K562 (cell line): ENCODE results near the gene BSPRY. TPM values are rescaled to one million over a fixed set of nuclear protein-coding genes. Genes with fewer than 3 reads are reported as not detected.

Experiments used
- ELF2 ChIP-seq: fragments of 250-450 bp; sonication (Bioruptor Pico); IDR thresholded peaks from 2 replicates; pipeline ENCODE4 v1.5.0; 2021; ENCODE audit warnings: mild to moderate bottlenecking
- ELF4 ChIP-seq: fragments of 450-650 bp; formaldehyde crosslinking; IDR thresholded peaks from 2 replicates; pipeline ENCODE4 v1.4.0; 2022; ENCODE audit warnings: missing genetic modification characterization
- ETV1 ChIP-seq: fragments of 450-650 bp; conservative IDR thresholded peaks from 2 replicates; pipeline ENCODE4 v1.6.1; 2016; ENCODE audit warnings: missing genetic modification characterization, control low read depth, low read depth, missing compliant biosample characterization
- FIP1L1 ChIP-seq: fragments of 200-400 bp; formaldehyde crosslinking; IDR thresholded peaks from 2 replicates; pipeline ENCODE4 v1.6.1; 2018; ENCODE audit warnings: mild to moderate bottlenecking, low read depth, low read length; ENCODE audit not compliant: poor library complexity, severe bottlenecking
- IRF9 ChIP-seq: fragments of 450-650 bp; IDR thresholded peaks from 2 replicates; pipeline ENCODE4 v1.6.1; 2016; ENCODE audit warnings: missing biosample characterization, missing genetic modification characterization
- LEF1 ChIP-seq: fragments of 450-650 bp; IDR thresholded peaks from 2 replicates; pipeline ENCODE4 v1.6.1; 2016; ENCODE audit warnings: mild to moderate bottlenecking
- MCM2 ChIP-seq: fragments of 450-650 bp; IDR thresholded peaks from 2 replicates; pipeline ENCODE4 v1.6.1; 2017; ENCODE audit warnings: low read depth, mild to moderate bottlenecking
- NR4A1 ChIP-seq, 2 experiments: fragments of 250-450 bp in 1 of 2; fragments of 450-650 bp in 1 of 2; sonication (Bioruptor Pico) in 1 of 2; IDR thresholded peaks; 2 replicates each; pipeline versions ENCODE4 v1.4.0 to v1.6.1; 2016 to 2020; ENCODE audit warnings: mild to moderate bottlenecking in 2 of 2, missing compliant biosample characterization in 1 of 2, missing genetic modification characterization in 1 of 2, moderate library complexity in 1 of 2
- PTTG1 ChIP-seq: fragments of 450-650 bp; IDR thresholded peaks from 2 replicates; pipeline ENCODE4 v1.6.1; 2016; ENCODE audit warnings: low read depth, mild to moderate bottlenecking, missing genetic modification characterization, missing compliant biosample characterization
- PURB ChIP-seq: sonication (generic); formaldehyde crosslinking; IDR thresholded peaks from 2 replicates; pipeline ENCODE4 v1.9.0; 2021; ENCODE audit warnings: low read depth, mild to moderate bottlenecking, missing genetic modification reagents
- RFX7 ChIP-seq: fragments of 250-450 bp; sonication (Bioruptor Pico); IDR thresholded peaks from 2 replicates; pipeline ENCODE4 v1.5.1; 2021; ENCODE audit warnings: mild to moderate bottlenecking
- SIN3A ChIP-seq, 2 experiments: fragments of 150-350 bp in 1 of 2; IDR thresholded peaks; 2 replicates each; pipeline ENCODE4 v1.6.1; 2011 to 2016; ENCODE audit warnings: borderline replicate concordance in 2 of 2, low read depth in 2 of 2, low read length in 2 of 2, mild to moderate bottlenecking in 2 of 2, moderate library complexity in 2 of 2; ENCODE audit not compliant: control insufficient read depth in 1 of 2
- TAF7 ChIP-seq: fragments of 450-650 bp; IDR thresholded peaks from 2 replicates; pipeline ENCODE4 v1.6.1; 2016; ENCODE audit warnings: missing genetic modification characterization, missing compliant biosample characterization
- THRB ChIP-seq: fragments of 450-650 bp; formaldehyde crosslinking; conservative IDR thresholded peaks from 2 replicates; pipeline ENCODE4 v1.4.0; 2022; ENCODE audit warnings: mild to moderate bottlenecking, missing genetic modification characterization
- ZBED1 ChIP-seq: IDR thresholded peaks from 2 replicates; pipeline ENCODE4 v1.6.1; 2014
- ZKSCAN3 ChIP-seq: fragments of 250-450 bp; sonication (Bioruptor Pico); IDR thresholded peaks from 2 replicates; pipeline ENCODE4 v1.4.0; 2020
- ZNF174 ChIP-seq: fragments of 250-450 bp; sonication (Bioruptor Pico); IDR thresholded peaks from 2 replicates; pipeline ENCODE4 v1.4.0; 2020; ENCODE audit warnings: mild to moderate bottlenecking
- ZNF175 ChIP-seq: fragments of 200-800 bp; sonication (Bioruptor generic); IDR thresholded peaks from 2 replicates; pipeline ENCODE4 v1.6.1; 2016; ENCODE audit warnings: low read depth, mild to moderate bottlenecking, missing genetic modification characterization, missing compliant biosample characterization
- ZNF212 ChIP-seq: fragments of 450-650 bp; formaldehyde crosslinking; IDR thresholded peaks from 2 replicates; pipeline ENCODE4 v1.4.0; 2020; ENCODE audit warnings: mild to moderate bottlenecking
- ZNF764 ChIP-seq: fragments of 250-450 bp; sonication (Bioruptor Pico); IDR thresholded peaks from 2 replicates; pipeline ENCODE4 v1.4.0; 2020; ENCODE audit warnings: low read depth, mild to moderate bottlenecking, moderate library complexity
- ZNF79 ChIP-seq: fragments of 250-450 bp; sonication (Bioruptor Pico); IDR thresholded peaks from 2 replicates; pipeline ENCODE4 v1.4.0; 2020; ENCODE audit warnings: low read depth, mild to moderate bottlenecking, moderate library complexity
- polyA plus RNA-seq, 8 experiments: library from polyadenylated mRNA; depleted of rRNA in 4 of 8; stranded (reverse) in 5 of 8; unstranded in 3 of 8; fragments of >200 nt; fragmentation: Nextera tagmentation in 2 of 8; fragmentation: Illumina TruSeq in 1 of 8; extraction: Ambion mirVana in 2 of 8; extraction: Trizol in 1 of 8; gene quantifications; 2 replicates each; pipeline versions ENCODE4 v1.2.1 to v1.2.3, GENCODE V29; 2011 to 2014; ENCODE audit warnings: inconsistent platforms in 1 of 8, missing spikeins in 1 of 8
- total RNA-seq, 7 experiments: library from RNA; depleted of rRNA in 6 of 7; stranded (reverse); fragments of >200 nt in 6 of 7; fragmentation: Illumina TruSeq in 2 of 7; extraction: Trizol in 2 of 7; gene quantifications; 2 replicates each; pipeline versions ENCODE4 v1.2.1 to v1.2.3, GENCODE V29; 2011 to 2021; ENCODE audit warnings: low replicate concordance in 1 of 7
- TF ChIP-seq, protein P1 (sequence below): fragments of 200-800 bp; sonication (Bioruptor generic); IDR thresholded peaks from 2 replicates; pipeline ENCODE4 v1.6.1; 2017; ENCODE audit warnings: missing genetic modification characterization, missing compliant biosample characterization
- TF ChIP-seq, protein P2 (sequence below), 2 experiments: fragments of 200-800 bp in 1 of 2; sonication (Bioruptor generic) in 1 of 2; sonication (generic) in 1 of 2; formaldehyde crosslinking in 1 of 2; IDR thresholded peaks in 1 of 2; conservative IDR thresholded peaks in 1 of 2; 2 replicates each; pipeline versions ENCODE4 v1.5.0 to v1.6.1; 2016 to 2020; ENCODE audit warnings: missing compliant biosample characterization in 1 of 2, missing genetic modification characterization in 1 of 2, missing genetic modification reagents in 1 of 2
- TF ChIP-seq, protein P3 (sequence below): fragments of 250-450 bp; sonication (Bioruptor Pico); IDR thresholded peaks from 2 replicates; pipeline ENCODE4 v1.8.0; 2021; ENCODE audit warnings: moderate library complexity, mild to moderate bottlenecking, inconsistent platforms

Gene BSPRY
- total and polyA plus RNA-seq, 9 of the 15 experiments (the other 6 are each of a cell fraction or from before 2014, with no cell fraction given) = 0.07 to 0.67 (median 0.18) TPM

GRCh38 chr9:113345671-113346070 lies 3.7 kb upstream of the BSPRY start (continued):
- TF ChIP-seq ZNF174 (CRISPR knock-in tag) (0 out of 2 replicates have a peak, but pooled peaks have one; percentile 25), ZNF212 (peak; percentile 76; the same call in 1 of the 2 replicates), NR4A1 (CRISPR knock-in tag; IDR thresholded peaks at IDR 0.05) (no peak), NR4A1 (tag; IDR thresholded peaks at IDR 0.05) (peak; percentile 98), SIN3A (IDR thresholded peaks at IDR 0.05; ENCODE audit: borderline replicate concordance in 2 of 2, control insufficient read depth in 1 of 2, low read depth in 2 of 2, low read length in 2 of 2) (no peak), PTTG1 (tag) (peak; percentile 97), ZNF764 (CRISPR knock-in tag) (no peak), ZBED1 (no peak), RFX7 (CRISPR knock-in tag) (peak; percentile 90; the same call in 1 of the 2 replicates), MCM2 (no peak), IRF9 (tag) (peak; percentile 89), FIP1L1 (no peak), ZNF175 (CRISPR knock-in tag) (peak; percentile 86), LEF1 (no peak), PURB (no peak), ZKSCAN3 (CRISPR knock-in tag) (0 out of 2 replicates have a peak, but pooled peaks have one; percentile 39), ELF4 (peak; percentile 69; the same call in 1 of the 2 replicates), THRB (CRISPR knock-in tag) (peak; percentile 65; the same call in 1 of the 2 replicates), ELF2 (CRISPR knock-in tag) (peak; percentile 43; the same call in 1 of the 2 replicates), ETV1 (tag) (peak; percentile 63), ZNF79 (peak; percentile 86), TAF7 (tag) (peak; percentile 83)
- TF ChIP-seq, protein P1, sequence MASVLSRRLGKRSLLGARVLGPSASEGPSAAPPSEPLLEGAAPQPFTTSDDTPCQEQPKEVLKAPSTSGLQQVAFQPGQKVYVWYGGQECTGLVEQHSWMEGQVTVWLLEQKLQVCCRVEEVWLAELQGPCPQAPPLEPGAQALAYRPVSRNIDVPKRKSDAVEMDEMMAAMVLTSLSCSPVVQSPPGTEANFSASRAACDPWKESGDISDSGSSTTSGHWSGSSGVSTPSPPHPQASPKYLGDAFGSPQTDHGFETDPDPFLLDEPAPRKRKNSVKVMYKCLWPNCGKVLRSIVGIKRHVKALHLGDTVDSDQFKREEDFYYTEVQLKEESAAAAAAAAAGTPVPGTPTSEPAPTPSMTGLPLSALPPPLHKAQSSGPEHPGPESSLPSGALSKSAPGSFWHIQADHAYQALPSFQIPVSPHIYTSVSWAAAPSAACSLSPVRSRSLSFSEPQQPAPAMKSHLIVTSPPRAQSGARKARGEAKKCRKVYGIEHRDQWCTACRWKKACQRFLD = peak; percentile 93
- TF ChIP-seq, protein P2, sequence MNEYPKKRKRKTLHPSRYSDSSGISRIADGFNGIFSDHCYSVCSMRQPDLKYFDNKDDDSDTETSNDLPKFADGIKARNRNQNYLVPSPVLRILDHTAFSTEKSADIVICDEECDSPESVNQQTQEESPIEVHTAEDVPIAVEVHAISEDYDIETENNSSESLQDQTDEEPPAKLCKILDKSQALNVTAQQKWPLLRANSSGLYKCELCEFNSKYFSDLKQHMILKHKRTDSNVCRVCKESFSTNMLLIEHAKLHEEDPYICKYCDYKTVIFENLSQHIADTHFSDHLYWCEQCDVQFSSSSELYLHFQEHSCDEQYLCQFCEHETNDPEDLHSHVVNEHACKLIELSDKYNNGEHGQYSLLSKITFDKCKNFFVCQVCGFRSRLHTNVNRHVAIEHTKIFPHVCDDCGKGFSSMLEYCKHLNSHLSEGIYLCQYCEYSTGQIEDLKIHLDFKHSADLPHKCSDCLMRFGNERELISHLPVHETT (CRISPR knock-in tag; conservative IDR thresholded peaks at IDR 0.05 in 1 of 2, IDR thresholded peaks at IDR 0.05 in 1 of 2) = peak in 1 of 2 experiments; percentile 91; a peak in 2 of 4 replicates
- TF ChIP-seq, protein P3, sequence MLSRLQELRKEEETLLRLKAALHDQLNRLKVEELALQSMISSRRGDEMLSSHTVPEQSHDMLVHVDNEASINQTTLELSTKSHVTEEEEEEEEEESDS (CRISPR knock-in tag) = 0 out of 2 replicates have a peak, but pooled peaks have one; percentile 34
